ENCODE data around the gene C1QTNF5.

DNA sequence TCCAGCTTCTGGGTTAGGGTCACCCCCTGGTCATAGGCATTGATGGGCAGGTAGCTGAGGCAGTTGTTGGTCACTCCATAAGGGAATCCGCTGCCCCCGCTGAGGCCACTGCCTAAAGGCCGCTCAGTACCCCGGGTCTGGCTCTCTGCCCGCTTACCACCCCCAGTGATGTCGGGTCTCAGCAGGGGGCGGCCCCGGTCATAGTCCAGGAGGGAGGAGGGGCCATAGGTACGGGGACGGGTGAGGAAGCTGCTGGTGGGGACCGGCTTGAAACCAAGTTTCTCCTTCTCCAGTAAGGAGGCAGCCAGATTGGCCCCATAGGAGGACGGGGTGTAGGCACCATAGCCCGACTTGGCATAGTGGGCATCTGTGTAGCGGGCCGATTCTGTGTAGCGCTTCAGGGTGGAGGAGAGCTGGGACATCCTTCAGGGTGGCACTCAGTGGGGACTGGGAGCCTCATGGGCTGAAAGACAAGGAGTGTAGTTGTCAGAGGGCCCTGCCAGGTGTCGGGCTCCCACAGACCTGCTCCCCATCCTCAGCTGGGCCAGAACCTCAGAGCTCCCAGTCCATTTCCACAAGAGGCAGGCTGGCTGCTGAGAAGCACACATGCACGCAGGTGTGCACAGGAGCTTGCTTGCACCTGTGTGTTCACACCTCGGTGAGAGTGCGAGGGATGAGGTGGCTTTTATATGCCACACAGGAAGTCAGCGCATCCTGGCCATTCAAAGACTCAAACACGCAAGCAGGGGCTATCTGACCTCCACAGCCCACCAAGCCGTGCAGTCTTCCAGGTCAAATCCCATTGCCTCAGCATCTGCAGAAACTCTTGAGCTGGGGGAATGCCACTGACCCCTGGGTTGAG, 32.6 kb upstream of the C1QTNF5 start:
- TF ChIP-seq, protein P1, sequence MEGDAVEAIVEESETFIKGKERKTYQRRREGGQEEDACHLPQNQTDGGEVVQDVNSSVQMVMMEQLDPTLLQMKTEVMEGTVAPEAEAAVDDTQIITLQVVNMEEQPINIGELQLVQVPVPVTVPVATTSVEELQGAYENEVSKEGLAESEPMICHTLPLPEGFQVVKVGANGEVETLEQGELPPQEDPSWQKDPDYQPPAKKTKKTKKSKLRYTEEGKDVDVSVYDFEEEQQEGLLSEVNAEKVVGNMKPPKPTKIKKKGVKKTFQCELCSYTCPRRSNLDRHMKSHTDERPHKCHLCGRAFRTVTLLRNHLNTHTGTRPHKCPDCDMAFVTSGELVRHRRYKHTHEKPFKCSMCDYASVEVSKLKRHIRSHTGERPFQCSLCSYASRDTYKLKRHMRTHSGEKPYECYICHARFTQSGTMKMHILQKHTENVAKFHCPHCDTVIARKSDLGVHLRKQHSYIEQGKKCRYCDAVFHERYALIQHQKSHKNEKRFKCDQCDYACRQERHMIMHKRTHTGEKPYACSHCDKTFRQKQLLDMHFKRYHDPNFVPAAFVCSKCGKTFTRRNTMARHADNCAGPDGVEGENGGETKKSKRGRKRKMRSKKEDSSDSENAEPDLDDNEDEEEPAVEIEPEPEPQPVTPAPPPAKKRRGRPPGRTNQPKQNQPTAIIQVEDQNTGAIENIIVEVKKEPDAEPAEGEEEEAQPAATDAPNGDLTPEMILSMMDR (conservative IDR thresholded peaks at IDR 0.05): no peak
- TF ChIP-seq EZH2 (IDR thresholded peaks at IDR 0.05; ENCODE audit: low read depth): no peak
